Thyroid gland (tissue), 4 donors: ENCODE results near the gene ACIN1. TPM values are rescaled to one million over a fixed set of nuclear protein-coding genes. Genes with fewer than 3 reads are reported as not detected.
A peak's percentile ranks its signal among the peaks of the same experiment; 100 is the strongest.

Experiments
- DNase-seq, 2 donors: peaks; one replicate each; pipeline ENCODE4 v3.0.0-alpha.2; 2019
- H3K27ac ChIP-seq, 3 donors: fragments of 200-600 bp; sonication (generic); 1 replicate in 2 of 3; 2 replicates in 1 of 3; pipeline ENCODE4 v1.5.1; 2016 to 2019; ENCODE audit warnings: mild to moderate bottlenecking in 1 of 3, moderate library complexity in 1 of 3
- H3K27me3 ChIP-seq: fragments of 200-600 bp; sonication (generic); one replicate; pipeline ENCODE4 v1.5.1; 2019
- H3K36me3 ChIP-seq, 2 donors: fragments of 200-600 bp; sonication (generic); one replicate each; pipeline ENCODE4 v1.5.1; 2016 to 2019
- H3K4me1 ChIP-seq, 2 donors: fragments of 200-600 bp; sonication (generic); one replicate each; pipeline ENCODE4 v1.5.1; 2017 to 2019
- H3K4me3 ChIP-seq, 3 donors: fragments of 200-600 bp; sonication (generic); replicated peaks in 1 of 3; 1 replicate in 2 of 3; 2 replicates in 1 of 3; pipeline ENCODE4 v1.5.1; 2016; ENCODE audit warnings: mild to moderate bottlenecking in 1 of 3
- H3K9me3 ChIP-seq: fragments of 200-600 bp; sonication (generic); one replicate; pipeline ENCODE4 v1.5.1; 2017
- CTCF ChIP-seq, 6 experiments: fragments of 200-600 bp in 3 of 6; fragments of 450-650 bp in 3 of 6; sonication (generic) in 3 of 6; IDR thresholded peaks; one replicate each; pipeline ENCODE4 v1.5.1; 2016 to 2019; ENCODE audit warnings: antibody characterized with exemption in 6 of 6, mild to moderate bottlenecking in 2 of 6, inconsistent platforms in 1 of 6, moderate library complexity in 1 of 6
- POLR2A ChIP-seq, 2 donors: fragments of 450-650 bp; IDR thresholded peaks; one replicate each; pipeline ENCODE4 v1.6.1; 2017; ENCODE audit warnings: antibody characterized with exemption in 2 of 2, mild to moderate bottlenecking in 2 of 2, moderate library complexity in 1 of 2
- WGBS, 2 donors: methylation state at CpG; one replicate each; pipeline ENCODE4 v1.1.5; 2017; 5-methylcytosine and 5-hydroxymethylcytosine counted together
- intact Hi-C: fragments of 100-400 bp; cut with DNase I; formaldehyde crosslinking; loops from one replicate; pipeline ENCODE4 v1.15.1; 2023
- total RNA-seq, 4 donors: library from RNA; depleted of rRNA; stranded (reverse); fragments of >200 nt; gene quantifications; one replicate each; pipeline ENCODE4 v1.2.3, GENCODE V29; 2016

Gene ACIN1
- total RNA-seq, 4 donors from 2014 or later, result 143 to 195 (median 152) TPM

DNA sequence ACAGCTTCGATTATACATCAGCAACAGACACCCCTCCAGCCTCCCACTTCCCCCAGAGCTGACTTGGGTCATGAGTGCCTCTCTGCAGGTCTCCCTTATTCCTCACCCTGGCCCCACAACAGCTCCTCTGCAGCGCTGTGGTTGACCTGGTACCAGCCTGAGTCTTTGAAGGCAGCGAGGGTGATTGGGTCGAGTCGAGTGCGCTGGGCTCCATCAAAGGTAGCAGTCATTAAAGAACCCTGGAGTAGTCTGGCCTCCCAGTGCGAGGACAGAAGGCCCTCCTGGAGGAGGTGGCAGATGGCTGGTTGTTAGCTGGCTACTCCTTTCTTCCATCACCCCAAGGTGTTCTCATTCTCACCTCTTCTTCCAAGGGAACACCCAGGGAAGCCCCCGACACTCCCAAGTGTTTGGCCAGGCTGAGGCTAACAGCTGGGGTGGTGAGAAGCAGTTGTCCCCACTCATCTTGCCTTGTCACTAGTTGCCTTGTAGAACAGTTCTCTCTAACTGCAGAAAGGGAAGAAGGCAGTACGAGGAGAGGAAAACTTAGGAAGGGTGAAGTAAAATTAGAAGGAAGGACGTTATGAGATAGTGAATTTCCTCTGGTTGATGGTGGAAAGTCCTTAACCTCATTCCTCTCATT lies 7.2 kb upstream of the ACIN1 start:
- Histone ChIP-seq H3K27me3 (no peaks in the 10 kb centered on the region), H3K9me3 (no peaks in the 10 kb centered on the region), H3K36me3 (peaks cover 9 to 12% of the 10 kb centered on the region in 2 donors), H3K4me3 (no peak overlapping the region), H3K27ac (no peak overlapping the region), H3K4me1 (peaks cover 9 to 43% of the 10 kb centered on the region in 2 donors)
- 87 to 88% methylated on average over 10 of the region's 10 CpGs for WGBS, 2 donors
- intact Hi-C loops, result no loop called here
- TF ChIP-seq POLR2A (IDR thresholded peaks at IDR 0.05), result no peak
- TF ChIP-seq CTCF (IDR thresholded peaks at IDR 0.05), result no peak
- no peak for DNase-seq

DNA sequence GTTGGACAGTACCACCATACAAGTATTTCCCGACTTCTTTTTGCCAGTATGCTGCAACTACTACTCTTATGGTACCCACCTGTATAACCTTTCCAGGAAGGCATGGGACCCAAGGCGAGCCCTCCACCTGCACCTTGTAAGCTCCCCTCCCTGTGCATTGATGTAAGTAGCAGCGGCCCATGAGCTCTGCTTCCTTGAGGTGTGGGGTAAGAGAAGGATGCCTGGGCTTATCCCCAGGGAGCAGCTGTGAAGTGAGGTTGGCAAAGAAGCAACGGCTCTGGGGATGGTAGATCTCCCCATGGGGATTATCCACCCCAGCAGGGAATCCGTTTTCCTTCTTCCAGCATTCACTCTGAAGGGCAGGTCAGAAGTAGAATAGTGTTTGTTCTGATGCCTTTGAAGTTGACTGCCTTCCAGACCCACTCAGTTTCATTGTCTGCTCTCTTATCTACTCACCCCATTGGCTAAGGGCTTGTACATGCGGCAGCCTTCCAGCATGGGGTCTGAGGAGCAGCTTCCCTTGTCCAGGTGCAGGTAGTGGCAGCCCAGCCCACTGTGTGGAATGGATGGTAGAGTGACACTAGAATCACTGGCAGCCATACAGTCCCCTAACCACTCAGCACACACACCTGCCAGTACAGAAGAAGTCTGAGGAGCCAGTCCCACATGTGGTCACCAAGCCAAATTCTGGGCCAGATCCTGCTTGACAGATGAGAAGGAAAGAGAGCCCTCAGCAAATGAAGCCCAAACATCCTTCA lies 6.5 kb upstream of the ACIN1 start:
- no peaks in the 10 kb centered on the region for H3K9me3 ChIP-seq
- H3K27ac ChIP-seq, result no peak overlapping the region
- no peak for DNase-seq
- 64 to 71% methylated on average over 6 of the region's 6 CpGs for WGBS, 2 donors
- H3K27me3 ChIP-seq, result no peaks in the 10 kb centered on the region
- peaks cover 9 to 12% of the 10 kb centered on the region in 2 donors for H3K36me3 ChIP-seq
- no peak overlapping the region for H3K4me3 ChIP-seq
- intact Hi-C loops, result no loop called here
- peaks cover 13 to 42% of the 10 kb centered on the region in 2 donors for H3K4me1 ChIP-seq
- TF ChIP-seq CTCF (IDR thresholded peaks at IDR 0.05), result no peak
- TF ChIP-seq POLR2A (IDR thresholded peaks at IDR 0.05), result no peak

GRCh38 chr14:23099212-23099861 lies 4.4 kb upstream of the ACIN1 start:
- TF ChIP-seq CTCF (IDR thresholded peaks at IDR 0.05) (no peak), POLR2A (IDR thresholded peaks at IDR 0.05) (no peak)
- Histone ChIP-seq H3K27me3 (no peaks in the 10 kb centered on the region), H3K4me3 (no peak overlapping the region), H3K9me3 (no peaks in the 10 kb centered on the region), H3K27ac (peak overlapping the region in 2 of 3 donors; percentile 33 to 34), H3K36me3 (peaks cover 9 to 12% of the 10 kb centered on the region in 2 donors), H3K4me1 (peaks cover 4 to 25% of the 10 kb centered on the region in 2 donors)
- DNase-seq, result peak; percentile 59 to 64
- 63 to 68% methylated on average over 10 of the region's 10 CpGs for WGBS, 2 donors
- intact Hi-C loops, result no loop called here

GRCh38 chr14:23097786-23098185 lies 2.9 kb upstream of the ACIN1 start:
- DNase-seq, result no peak
- Histone ChIP-seq H3K4me3 (no peak overlapping the region), H3K27ac (no peak overlapping the region), H3K4me1 (peaks cover 18 to 34% of the 10 kb centered on the region in 2 donors), H3K36me3 (peaks cover 9 to 12% of the 10 kb centered on the region in 2 donors), H3K27me3 (no peaks in the 10 kb centered on the region), H3K9me3 (no peaks in the 10 kb centered on the region)
- intact Hi-C loops, result no loop called here
- TF ChIP-seq CTCF (IDR thresholded peaks at IDR 0.05) (no peak), POLR2A (IDR thresholded peaks at IDR 0.05) (no peak)
- 93 to 95% methylated on average over 7 of the region's 7 CpGs for WGBS, 2 donors
